GM10266 (cell line): ENCODE results near the gene SLC46A1.

Experiments used
- DNase-seq: peaks from one replicate; pipeline ENCODE4 v3.0.0; 2012; ENCODE audit errors: extremely low spot score
- CTCF ChIP-seq: IDR thresholded peaks from 2 replicates; pipeline ENCODE4 v1.5.1; 2012; ENCODE audit warnings: mild to moderate bottlenecking, low read depth; ENCODE audit not compliant: control insufficient read depth, insufficient read depth; ENCODE audit errors: missing control alignments

SLC46A1 gene

DNA sequence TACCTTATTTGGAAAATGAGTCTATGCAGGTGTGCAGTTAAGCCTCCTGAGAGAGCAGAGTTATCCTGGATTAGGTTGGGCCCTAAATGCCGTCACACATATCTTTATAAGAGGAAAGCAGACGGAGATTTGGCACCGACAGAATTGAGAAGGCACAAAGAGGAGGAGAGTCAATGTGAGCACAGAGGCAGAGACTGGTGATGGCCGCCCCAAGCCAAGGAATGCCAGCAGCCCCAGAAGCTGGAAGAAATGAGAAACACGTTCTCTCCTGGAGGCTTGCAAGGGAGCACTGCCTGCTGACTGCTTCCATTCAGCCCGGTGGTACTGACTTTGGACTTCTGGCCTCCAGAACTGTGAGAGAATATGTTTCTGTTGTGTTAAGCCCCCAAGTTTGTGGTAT lies 3.2 kb downstream of the SLC46A1 start:
- DNase-seq: no peak
- TF ChIP-seq CTCF: no peak

GRCh38 chr17:28402224-28402630 lies 3.8 kb downstream of the SLC46A1 start:
- no peak for TF ChIP-seq CTCF
- no peak for DNase-seq

DNA sequence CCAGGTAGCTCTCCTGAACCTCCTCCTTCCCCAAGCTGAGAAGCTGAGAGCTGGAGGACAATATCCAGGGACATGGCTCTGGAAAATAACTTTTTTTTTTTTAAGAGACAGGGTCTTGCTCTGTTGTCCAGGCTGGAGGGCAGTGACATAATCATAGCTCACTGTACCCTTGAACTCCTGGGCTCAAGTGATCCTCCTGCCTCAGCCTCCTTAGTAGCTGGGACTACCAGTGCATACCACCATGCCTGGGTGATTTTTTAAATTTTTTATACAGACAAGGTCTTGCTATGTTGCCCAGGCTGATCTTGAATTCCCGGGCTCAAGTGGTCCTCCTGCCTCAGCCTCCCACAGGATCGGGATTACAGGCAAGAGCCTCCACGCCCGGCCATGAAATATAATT lies 6.2 kb downstream of the SLC46A1 start:
- TF ChIP-seq CTCF: no peak

DNA sequence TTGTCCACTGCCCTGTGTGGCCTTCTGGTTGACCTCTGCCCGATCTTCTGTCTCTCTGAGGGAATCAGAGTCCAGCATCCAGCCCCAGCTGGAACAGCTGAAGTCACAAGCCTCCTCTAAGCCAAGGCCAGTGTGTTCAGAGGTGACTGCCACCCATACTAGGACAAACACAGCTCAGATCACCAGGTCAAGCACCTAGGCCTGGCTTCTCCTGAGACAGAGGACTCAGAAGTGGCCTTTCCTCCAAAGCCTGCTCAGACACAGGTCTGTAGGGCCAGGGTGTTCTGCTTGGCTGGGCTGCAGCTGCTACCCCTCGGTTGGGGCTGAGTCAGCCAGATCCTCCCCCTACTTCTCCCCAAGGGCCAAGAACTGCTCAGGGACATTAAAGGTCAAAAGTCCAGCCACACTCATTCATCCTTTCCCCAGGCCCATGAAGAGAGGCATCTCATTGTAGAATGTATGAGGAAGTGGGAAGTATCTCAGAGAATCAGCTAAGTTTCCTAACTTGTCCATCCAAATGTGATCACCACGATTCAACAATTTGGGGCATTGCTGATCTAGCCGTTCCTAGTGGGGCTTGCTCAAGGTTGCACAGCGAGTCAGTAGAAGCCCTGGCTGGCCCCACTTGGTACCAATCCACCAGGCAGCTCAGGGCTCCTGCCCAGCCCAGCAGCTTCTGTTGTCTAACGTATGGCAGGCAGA lies 7.6 kb downstream of the SLC46A1 start:
- no peak for DNase-seq
- TF ChIP-seq CTCF: no peak

More for the DNA sequence above, 6.2 kb downstream of the SLC46A1 start:
- DNase-seq: no peak

DNA sequence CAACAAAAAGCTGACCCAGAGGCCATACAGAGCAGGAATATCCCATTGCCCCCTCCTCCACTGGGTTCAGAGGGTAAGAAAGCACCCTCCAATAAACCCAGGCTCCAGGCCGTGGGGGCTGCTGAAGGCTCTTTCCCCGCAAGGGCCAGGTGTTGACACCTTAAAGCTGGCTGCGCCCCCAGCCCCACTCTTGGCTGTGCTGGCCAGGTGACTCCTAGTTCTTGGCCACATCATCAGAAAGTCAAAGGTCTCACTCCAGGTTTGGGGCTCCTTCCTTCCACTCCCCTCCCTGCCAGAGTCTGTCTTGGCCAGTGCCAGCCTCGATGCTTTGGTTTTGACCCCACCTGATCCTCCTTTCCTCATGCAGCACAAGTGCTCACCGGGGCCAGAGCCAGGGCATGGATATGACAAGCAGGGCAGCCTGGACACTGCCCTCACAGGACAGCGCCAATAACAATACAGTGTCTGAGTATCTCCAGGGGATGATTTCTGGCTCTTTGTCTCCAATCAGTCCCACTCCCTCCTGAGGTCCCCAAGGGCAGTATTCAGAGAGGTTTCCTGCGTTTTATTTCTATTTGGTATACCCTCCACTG lies 8.2 kb downstream of the SLC46A1 start:
- no peak for TF ChIP-seq CTCF
- no peak for DNase-seq

DNA sequence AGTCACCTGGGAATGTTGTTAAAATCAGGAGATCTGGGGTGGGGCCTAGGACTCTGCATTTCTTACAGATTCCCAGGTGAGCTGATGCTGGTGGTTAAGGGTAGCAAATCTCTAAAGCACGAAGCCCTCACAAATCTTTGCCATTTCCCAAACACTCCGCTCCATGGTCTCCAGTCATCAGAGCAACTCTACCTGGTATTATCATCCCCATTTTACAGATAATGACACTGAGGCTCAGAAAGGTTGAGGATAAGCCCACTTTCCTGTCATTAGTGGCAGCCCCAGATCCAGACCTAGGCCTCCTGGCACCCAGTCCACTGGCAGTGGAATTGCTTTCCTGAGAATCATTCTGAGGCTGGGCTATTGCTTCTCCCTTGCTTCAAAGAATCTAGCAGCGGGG lies 8.7 kb downstream of the SLC46A1 start:
- no peak for TF ChIP-seq CTCF
- DNase-seq: no peak

GRCh38 chr17:28396635-28397239 lies 9.3 kb downstream of the SLC46A1 start:
- no peak for TF ChIP-seq CTCF
- DNase-seq: no peak
